HL-60 (cell line): ENCODE measurements around the gene RALY.

Experiments
- GABPA ChIP-seq: IDR thresholded peaks from 2 replicates; pipeline ENCODE4 v1.6.1; 2012; ENCODE audit warnings: low read depth
- TF ChIP-seq, protein P1 (sequence below): IDR thresholded peaks from one replicate; pipeline ENCODE4 v1.5.1; 2011; ENCODE audit warnings: low read length, control low read depth, inconsistent platforms; ENCODE audit not compliant: insufficient read depth

DNA sequence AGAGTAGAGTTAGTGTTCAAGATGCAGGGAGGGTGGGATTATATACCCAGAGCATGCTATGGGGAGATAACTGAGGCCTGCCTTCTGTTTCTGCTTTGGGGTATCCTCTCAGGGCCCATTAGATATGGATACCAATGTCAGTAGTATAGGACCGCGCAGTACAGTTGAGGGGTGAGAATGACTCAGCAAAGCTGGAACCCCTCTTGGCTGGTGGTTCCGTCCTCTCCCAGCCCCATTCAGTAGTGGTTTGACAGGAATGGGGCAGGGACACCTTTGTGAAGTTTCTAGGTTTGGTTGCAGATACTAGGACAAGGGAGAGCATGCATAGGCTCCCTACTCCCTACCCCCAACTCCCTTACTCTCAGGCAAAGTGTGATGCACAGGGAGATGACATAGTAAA lies 70.6 kb downstream of the RALY start:
- TF ChIP-seq, protein P1, sequence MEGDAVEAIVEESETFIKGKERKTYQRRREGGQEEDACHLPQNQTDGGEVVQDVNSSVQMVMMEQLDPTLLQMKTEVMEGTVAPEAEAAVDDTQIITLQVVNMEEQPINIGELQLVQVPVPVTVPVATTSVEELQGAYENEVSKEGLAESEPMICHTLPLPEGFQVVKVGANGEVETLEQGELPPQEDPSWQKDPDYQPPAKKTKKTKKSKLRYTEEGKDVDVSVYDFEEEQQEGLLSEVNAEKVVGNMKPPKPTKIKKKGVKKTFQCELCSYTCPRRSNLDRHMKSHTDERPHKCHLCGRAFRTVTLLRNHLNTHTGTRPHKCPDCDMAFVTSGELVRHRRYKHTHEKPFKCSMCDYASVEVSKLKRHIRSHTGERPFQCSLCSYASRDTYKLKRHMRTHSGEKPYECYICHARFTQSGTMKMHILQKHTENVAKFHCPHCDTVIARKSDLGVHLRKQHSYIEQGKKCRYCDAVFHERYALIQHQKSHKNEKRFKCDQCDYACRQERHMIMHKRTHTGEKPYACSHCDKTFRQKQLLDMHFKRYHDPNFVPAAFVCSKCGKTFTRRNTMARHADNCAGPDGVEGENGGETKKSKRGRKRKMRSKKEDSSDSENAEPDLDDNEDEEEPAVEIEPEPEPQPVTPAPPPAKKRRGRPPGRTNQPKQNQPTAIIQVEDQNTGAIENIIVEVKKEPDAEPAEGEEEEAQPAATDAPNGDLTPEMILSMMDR: no peak
- TF ChIP-seq GABPA: no peak
